HepG2 (cell line): Measurements from ENCODE around the gene CATSPERD. TPM values are rescaled to one million over a fixed set of nuclear protein-coding genes. Genes with fewer than 3 reads are reported as not detected.

ENCODE experiments used
- CCDC6 ChIP-seq: sonication (generic); formaldehyde crosslinking; IDR thresholded peaks from 2 replicates; pipeline ENCODE4 v1.8.1; 2022; ENCODE audit warnings: mild to moderate bottlenecking, missing genetic modification reagents, moderate library complexity
- ELF1 ChIP-seq: sonication (generic); formaldehyde crosslinking; IDR thresholded peaks from 2 replicates; pipeline ENCODE4 v1.4.0; 2020; ENCODE audit warnings: missing genetic modification reagents
- ETV5 ChIP-seq: IDR thresholded peaks from 2 replicates; pipeline ENCODE4 v1.6.1; 2018; ENCODE audit warnings: missing biosample characterization, missing genetic modification reagents, inconsistent platforms, borderline replicate concordance
- KMT2B ChIP-seq: IDR thresholded peaks from 2 replicates; pipeline ENCODE4 v1.6.1; 2016; ENCODE audit warnings: missing genetic modification reagents, missing compliant biosample characterization
- NR2C2 ChIP-seq: sonication (generic); formaldehyde crosslinking; IDR thresholded peaks from 2 replicates; pipeline ENCODE4 v1.4.0; 2020; ENCODE audit warnings: missing genetic modification reagents, mild to moderate bottlenecking, moderate library complexity, borderline replicate concordance
- ZNF296 ChIP-seq: sonication (generic); formaldehyde crosslinking; conservative IDR thresholded peaks from 2 replicates; pipeline ENCODE4 v1.5.0; 2020; ENCODE audit warnings: mild to moderate bottlenecking, missing genetic modification reagents
- ZNF891 ChIP-seq: sonication (generic); formaldehyde crosslinking; IDR thresholded peaks from 2 replicates; pipeline ENCODE4 v1.5.0; 2020; ENCODE audit warnings: mild to moderate bottlenecking, missing genetic modification reagents
- ZZZ3 ChIP-seq: sonication (generic); formaldehyde crosslinking; IDR thresholded peaks from 2 replicates; pipeline ENCODE4 v1.4.0; 2020; ENCODE audit warnings: missing genetic modification reagents, mild to moderate bottlenecking, borderline replicate concordance
- polyA plus RNA-seq, 8 experiments: library from polyadenylated mRNA; depleted of rRNA in 3 of 8; stranded (reverse) in 7 of 8; unstranded in 1 of 8; fragments of >200 nt; fragmentation: Illumina TruSeq in 4 of 8; extraction: Trizol in 4 of 8; gene quantifications; 2 replicates each; pipeline versions ENCODE4 v1.2.1 to v1.2.3, GENCODE V29; 2011 to 2016; ENCODE audit warnings: low read depth in 4 of 8, missing spikeins in 1 of 8, mixed read lengths in 1 of 8; ENCODE audit not compliant: insufficient read depth in 1 of 8
- total RNA-seq, 5 experiments: library from RNA; depleted of rRNA; stranded (reverse); fragments of >200 nt; fragmentation: Illumina TruSeq; extraction: Trizol; gene quantifications; 2 replicates each; pipeline ENCODE4 v1.2.3, GENCODE V29; 2016; ENCODE audit warnings: low read depth in 1 of 5
- TF ChIP-seq, protein P1 (sequence below): sonication (generic); formaldehyde crosslinking; IDR thresholded peaks from 2 replicates; pipeline ENCODE4 v1.8.1; 2022; ENCODE audit warnings: low read depth, mild to moderate bottlenecking, missing genetic modification reagents
- TF ChIP-seq, protein P2 (sequence below): sonication (generic); formaldehyde crosslinking; IDR thresholded peaks from 2 replicates; pipeline ENCODE4 v1.5.0; 2020; ENCODE audit warnings: mild to moderate bottlenecking, missing genetic modification reagents, moderate library complexity
- TF ChIP-seq, protein P3 (sequence below): IDR thresholded peaks from 2 replicates; pipeline ENCODE4 v1.6.1; 2016; ENCODE audit warnings: mild to moderate bottlenecking
- TF ChIP-seq, protein P4 (sequence below): sonication (generic); formaldehyde crosslinking; IDR thresholded peaks from 2 replicates; pipeline ENCODE4 v1.9.0; 2021; ENCODE audit warnings: missing genetic modification reagents, borderline replicate concordance
- TF ChIP-seq, protein P5 (sequence below): sonication (generic); formaldehyde crosslinking; IDR thresholded peaks from 2 replicates; pipeline ENCODE4 v1.4.0; 2020; ENCODE audit warnings: mild to moderate bottlenecking, missing genetic modification reagents, borderline replicate concordance

The CATSPERD gene
- total and polyA plus RNA-seq, 2 of the 13 experiments (the other 11 are each of a cell fraction or from before 2014, with no cell fraction given) = 0.04 TPM; not detected in 1

DNA sequence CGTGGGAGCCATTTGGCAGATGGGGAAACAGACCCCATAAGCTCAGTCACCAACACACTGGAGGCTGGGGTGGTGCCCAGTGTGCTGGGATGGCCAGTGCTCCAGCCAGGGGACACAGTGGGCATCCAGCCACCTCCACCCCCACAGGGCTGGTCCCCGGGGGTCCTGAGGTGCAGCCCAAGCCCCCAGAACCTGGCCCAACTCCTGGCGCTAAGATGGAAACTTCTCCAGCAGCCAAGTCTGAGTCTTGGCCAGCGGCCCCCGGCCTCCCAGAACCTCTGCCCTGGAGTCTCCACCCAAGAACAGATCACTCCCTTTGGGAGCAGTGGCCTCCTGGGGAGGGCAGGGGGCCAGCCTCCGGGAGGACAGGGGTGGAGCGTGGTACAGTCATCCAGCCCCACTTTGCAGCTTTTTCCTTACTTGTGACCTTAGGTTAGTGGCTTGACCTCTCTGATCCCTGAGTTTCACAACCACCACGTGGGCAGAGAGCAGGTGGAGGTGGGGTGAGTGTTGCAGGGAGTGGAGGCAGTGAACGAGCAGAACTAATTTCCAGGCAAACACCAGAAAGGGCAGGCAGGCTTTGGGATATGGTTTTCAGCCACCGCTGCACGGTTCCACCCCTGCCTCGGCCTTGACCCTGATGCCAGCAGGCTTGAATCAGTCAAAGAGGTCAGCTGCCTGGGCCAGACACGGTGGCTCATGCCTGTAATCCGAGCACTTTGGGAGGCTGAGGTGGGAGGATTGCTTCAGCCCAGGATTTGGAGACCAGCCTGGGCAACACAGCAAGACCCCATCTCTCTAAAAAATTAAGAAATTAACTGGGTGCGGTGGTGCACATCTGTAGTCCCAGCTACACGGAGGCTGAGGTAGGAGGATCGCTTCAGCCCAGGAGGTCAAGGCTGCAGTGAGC is 80.2 kb downstream of the CATSPERD start (continued):
- TF ChIP-seq, protein P1, sequence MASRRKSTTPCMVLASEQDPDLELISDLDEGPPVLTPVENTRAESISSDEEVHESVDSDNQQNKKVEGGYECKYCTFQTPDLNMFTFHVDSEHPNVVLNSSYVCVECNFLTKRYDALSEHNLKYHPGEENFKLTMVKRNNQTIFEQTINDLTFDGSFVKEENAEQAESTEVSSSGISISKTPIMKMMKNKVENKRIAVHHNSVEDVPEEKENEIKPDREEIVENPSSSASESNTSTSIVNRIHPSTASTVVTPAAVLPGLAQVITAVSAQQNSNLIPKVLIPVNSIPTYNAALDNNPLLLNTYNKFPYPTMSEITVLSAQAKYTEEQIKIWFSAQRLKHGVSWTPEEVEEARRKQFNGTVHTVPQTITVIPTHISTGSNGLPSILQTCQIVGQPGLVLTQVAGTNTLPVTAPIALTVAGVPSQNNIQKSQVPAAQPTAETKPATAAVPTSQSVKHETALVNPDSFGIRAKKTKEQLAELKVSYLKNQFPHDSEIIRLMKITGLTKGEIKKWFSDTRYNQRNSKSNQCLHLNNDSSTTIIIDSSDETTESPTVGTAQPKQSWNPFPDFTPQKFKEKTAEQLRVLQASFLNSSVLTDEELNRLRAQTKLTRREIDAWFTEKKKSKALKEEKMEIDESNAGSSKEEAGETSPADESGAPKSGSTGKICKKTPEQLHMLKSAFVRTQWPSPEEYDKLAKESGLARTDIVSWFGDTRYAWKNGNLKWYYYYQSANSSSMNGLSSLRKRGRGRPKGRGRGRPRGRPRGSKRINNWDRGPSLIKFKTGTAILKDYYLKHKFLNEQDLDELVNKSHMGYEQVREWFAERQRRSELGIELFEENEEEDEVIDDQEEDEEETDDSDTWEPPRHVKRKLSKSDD (CRISPR knock-in tag) = peak; percentile 42; the same call in 1 of the 2 replicates
- TF ChIP-seq ETV5 (no peak), ZZZ3 (no peak), ZNF891 (CRISPR knock-in tag) (0 out of 2 replicates have a peak, but pooled peaks have one; percentile 34), KMT2B (CRISPR knock-in tag) (no peak), ZNF296 (CRISPR knock-in tag) (no peak), NR2C2 (CRISPR knock-in tag) (peak; percentile 87), CCDC6 (CRISPR knock-in tag) (no peak), ELF1 (CRISPR knock-in tag) (no peak)
- TF ChIP-seq, protein P2, sequence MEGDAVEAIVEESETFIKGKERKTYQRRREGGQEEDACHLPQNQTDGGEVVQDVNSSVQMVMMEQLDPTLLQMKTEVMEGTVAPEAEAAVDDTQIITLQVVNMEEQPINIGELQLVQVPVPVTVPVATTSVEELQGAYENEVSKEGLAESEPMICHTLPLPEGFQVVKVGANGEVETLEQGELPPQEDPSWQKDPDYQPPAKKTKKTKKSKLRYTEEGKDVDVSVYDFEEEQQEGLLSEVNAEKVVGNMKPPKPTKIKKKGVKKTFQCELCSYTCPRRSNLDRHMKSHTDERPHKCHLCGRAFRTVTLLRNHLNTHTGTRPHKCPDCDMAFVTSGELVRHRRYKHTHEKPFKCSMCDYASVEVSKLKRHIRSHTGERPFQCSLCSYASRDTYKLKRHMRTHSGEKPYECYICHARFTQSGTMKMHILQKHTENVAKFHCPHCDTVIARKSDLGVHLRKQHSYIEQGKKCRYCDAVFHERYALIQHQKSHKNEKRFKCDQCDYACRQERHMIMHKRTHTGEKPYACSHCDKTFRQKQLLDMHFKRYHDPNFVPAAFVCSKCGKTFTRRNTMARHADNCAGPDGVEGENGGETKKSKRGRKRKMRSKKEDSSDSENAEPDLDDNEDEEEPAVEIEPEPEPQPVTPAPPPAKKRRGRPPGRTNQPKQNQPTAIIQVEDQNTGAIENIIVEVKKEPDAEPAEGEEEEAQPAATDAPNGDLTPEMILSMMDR (CRISPR knock-in tag) = 0 out of 2 replicates have a peak, but pooled peaks have one; percentile 3
- TF ChIP-seq, protein P3, sequence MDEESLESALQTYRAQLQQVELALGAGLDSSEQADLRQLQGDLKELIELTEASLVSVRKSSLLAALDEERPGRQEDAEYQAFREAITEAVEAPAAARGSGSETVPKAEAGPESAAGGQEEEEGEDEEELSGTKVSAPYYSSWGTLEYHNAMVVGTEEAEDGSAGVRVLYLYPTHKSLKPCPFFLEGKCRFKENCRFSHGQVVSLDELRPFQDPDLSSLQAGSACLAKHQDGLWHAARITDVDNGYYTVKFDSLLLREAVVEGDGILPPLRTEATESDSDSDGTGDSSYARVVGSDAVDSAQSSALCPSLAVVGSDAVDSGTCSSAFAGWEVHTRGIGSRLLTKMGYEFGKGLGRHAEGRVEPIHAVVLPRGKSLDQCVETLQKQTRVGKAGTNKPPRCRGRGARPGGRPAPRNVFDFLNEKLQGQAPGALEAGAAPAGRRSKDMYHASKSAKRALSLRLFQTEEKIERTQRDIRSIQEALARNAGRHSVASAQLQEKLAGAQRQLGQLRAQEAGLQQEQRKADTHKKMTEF = peak; percentile 29; the same call in 1 of the 2 replicates
- TF ChIP-seq, protein P4, sequence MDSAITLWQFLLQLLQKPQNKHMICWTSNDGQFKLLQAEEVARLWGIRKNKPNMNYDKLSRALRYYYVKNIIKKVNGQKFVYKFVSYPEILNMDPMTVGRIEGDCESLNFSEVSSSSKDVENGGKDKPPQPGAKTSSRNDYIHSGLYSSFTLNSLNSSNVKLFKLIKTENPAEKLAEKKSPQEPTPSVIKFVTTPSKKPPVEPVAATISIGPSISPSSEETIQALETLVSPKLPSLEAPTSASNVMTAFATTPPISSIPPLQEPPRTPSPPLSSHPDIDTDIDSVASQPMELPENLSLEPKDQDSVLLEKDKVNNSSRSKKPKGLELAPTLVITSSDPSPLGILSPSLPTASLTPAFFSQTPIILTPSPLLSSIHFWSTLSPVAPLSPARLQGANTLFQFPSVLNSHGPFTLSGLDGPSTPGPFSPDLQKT = 0 out of 2 replicates have a peak, but pooled peaks have one; percentile 7
- TF ChIP-seq, protein P5, sequence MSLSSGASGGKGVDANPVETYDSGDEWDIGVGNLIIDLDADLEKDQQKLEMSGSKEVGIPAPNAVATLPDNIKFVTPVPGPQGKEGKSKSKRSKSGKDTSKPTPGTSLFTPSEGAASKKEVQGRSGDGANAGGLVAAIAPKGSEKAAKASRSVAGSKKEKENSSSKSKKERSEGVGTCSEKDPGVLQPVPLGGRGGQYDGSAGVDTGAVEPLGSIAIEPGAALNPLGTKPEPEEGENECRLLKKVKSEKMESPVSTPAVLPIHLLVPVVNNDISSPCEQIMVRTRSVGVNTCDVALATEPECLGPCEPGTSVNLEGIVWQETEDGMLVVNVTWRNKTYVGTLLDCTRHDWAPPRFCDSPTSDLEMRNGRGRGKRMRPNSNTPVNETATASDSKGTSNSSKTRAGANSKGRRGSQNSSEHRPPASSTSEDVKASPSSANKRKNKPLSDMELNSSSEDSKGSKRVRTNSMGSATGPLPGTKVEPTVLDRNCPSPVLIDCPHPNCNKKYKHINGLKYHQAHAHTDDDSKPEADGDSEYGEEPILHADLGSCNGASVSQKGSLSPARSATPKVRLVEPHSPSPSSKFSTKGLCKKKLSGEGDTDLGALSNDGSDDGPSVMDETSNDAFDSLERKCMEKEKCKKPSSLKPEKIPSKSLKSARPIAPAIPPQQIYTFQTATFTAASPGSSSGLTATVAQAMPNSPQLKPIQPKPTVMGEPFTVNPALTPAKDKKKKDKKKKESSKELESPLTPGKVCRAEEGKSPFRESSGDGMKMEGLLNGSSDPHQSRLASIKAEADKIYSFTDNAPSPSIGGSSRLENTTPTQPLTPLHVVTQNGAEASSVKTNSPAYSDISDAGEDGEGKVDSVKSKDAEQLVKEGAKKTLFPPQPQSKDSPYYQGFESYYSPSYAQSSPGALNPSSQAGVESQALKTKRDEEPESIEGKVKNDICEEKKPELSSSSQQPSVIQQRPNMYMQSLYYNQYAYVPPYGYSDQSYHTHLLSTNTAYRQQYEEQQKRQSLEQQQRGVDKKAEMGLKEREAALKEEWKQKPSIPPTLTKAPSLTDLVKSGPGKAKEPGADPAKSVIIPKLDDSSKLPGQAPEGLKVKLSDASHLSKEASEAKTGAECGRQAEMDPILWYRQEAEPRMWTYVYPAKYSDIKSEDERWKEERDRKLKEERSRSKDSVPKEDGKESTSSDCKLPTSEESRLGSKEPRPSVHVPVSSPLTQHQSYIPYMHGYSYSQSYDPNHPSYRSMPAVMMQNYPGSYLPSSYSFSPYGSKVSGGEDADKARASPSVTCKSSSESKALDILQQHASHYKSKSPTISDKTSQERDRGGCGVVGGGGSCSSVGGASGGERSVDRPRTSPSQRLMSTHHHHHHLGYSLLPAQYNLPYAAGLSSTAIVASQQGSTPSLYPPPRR (CRISPR knock-in tag) = peak; percentile 45; the same call in 1 of the 2 replicates
